ENCODE data around the gene ZNF611.
"Not testable (repeated sequence)": the region's sequence is repeated elsewhere in the genome, so short reads cannot be mapped to it uniquely, and the experiment has no call there.

The ZNF611 gene

DNA sequence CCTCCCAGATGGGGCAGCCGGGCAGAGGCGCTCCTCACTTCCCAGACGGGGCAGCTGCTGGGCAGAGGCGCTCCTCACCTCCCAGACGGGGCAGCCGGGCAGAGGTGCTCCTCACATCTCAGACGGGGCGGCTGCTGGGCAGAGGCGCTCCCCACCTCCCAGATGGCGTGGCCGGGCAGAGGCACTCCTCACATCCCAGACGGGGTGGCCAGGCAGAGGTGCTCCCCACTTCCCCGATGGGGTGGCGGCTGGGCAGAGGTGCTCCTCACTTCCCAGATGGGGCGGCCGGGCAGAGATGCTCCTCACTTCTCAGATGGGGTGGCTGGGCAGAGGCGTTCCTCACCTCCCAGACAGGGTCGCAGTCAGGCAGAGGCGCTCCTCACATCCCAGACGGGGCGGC, 14.3 kb downstream of the ZNF611 start:
- DNase-seq (ENCODE audit: low read depth in 1 of 2, low spot score in 1 of 2) = not testable (repeated sequence)

DNA sequence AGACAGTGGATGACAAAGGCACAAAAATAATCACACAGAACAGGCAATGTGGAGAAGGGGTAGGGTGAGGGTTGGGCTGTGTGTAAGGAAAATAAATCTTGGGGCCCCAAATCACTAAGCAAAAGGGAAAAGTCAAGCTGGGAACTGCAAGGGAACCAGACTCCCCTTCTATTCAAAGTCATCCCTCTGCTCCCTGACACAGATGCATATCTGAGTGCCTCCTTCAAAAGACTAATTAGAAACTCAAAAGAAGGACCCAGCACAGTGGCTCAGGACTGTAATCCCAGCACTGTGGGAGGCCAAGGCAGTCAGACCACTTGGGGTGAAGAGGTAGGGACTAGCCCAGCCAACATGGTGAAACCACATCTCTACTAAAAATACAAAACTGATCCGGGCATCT, 18.3 kb downstream of the ZNF611 start:
- DNase-seq (ENCODE audit: low read depth in 1 of 2, low spot score in 1 of 2) = no peak

DNA sequence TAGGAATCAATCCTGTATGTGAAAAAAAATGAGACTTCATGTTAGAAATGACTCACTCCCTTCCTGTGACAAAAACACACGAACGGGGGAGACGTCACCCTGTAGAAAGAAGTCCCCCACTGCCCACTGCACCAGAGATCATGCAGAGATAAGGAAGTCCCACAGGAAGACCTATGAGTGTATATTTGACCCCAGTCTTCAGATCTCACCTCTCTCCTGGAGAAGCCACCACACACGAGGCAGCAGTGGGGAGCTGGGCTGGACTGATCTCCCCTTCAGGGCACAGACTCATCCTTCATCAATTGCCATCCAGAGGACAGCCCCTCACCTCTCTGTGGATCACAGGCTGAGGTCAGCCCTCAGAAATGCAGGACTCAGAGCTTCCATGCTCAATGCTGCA, 18.9 kb downstream of the ZNF611 start:
- DNase-seq (ENCODE audit: low read depth in 1 of 2, low spot score in 1 of 2) = not testable (repeated sequence)

DNA sequence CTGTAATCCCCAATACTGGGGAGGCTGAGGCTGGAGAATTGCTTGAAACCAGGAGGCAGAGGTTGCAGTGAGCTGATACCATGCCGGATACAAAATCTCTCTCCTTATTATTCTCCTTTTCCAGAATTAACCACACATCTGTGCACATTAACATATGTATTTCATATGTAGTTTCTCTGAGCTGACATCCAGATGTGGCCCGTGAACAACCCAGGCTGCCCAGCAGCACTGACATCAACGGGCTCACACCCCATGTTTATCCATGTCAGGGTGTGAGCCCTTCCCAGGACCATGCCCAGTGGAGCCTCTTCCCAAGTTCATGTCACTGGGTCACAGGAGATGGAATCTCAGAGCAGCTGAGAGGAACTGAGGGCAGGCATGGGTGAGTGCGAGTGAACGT, 19.5 kb downstream of the ZNF611 start:
- DNase-seq (ENCODE audit: low read depth in 1 of 2, low spot score in 1 of 2) = not testable (repeated sequence)

DNA sequence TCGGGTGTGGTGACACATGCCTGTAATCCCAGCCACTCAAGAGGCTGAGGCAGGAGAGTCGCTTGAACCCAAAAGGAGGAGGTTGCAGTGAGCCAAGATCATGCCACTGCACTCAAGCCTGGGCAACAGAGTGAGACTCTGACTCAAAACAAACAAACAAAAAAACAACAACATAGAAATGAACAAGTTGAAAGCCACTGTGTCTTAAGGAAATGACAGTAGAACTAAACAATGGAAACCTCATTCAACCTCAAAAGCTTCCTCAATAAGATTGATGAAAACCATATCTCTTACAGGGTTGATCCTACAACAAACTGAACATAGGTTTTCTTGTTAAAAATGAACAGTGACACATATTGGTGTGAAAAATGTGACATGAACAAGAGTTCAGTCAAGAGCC, 21.8 kb downstream of the ZNF611 start:
- DNase-seq (ENCODE audit: low read depth in 1 of 2, low spot score in 1 of 2) = not testable (repeated sequence)

DNA sequence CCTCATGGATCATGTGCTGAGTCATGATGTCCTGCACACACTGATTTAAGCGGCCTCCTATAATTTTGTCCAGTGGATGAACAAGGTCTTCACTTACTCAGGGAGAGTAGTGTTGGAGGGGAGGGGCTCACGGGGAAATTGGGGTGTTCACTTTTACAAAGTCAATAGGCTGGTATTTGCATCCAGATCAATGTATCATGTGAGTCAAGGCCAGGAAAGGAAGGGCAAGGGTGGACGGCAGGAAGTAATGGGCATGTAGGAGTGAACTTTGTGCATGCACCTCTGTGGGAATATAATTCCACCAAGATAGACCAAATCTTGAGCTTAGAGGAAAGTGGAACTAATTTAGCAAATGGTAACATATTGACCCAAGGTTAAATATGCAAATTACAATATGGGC, 23.2 kb downstream of the ZNF611 start:
- DNase-seq (ENCODE audit: low read depth in 1 of 2, low spot score in 1 of 2) = not testable (repeated sequence)

DNA sequence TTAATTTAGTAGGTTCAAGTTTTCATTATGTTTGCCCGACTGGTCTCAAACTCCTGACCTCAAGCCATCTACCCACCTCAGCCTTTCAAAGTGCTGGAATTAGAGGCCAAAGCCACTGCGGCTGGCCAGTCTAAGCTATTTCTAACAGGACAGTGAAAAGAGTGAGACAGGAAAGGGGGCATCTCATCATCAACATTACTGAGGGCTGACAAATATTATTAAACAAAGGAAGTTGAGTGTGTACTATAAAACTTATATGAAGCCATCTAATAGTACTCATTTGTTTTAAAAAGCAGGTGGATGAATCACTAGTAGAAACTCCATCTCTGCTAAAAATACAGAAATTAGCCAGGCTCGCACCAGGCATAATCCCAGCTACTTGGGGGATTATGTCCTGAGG, 24.3 kb downstream of the ZNF611 start:
- no peak for DNase-seq (ENCODE audit: low read depth in 1 of 2, low spot score in 1 of 2)

DNA sequence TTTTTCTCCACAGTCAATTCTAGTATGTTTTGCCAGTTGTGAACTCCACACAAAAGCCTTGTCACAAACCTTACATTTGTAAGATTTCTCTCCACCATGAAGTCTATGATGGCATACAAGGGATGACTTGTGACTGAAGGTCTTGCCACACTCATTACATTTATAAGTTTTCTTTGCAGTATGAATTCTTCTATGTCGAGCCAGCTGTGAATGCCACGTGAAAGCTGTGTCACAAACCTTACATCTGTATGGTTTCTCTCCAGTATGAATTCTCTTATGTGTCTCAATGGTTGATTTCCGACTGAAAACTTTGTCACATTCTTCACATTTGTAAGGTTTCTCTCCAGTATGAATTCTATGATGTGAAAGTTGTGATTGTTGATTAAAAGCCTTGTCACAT, 29.2 kb downstream of the ZNF611 start:
- not testable (repeated sequence) for DNase-seq (ENCODE audit: low read depth in 1 of 2, low spot score in 1 of 2)

DNA sequence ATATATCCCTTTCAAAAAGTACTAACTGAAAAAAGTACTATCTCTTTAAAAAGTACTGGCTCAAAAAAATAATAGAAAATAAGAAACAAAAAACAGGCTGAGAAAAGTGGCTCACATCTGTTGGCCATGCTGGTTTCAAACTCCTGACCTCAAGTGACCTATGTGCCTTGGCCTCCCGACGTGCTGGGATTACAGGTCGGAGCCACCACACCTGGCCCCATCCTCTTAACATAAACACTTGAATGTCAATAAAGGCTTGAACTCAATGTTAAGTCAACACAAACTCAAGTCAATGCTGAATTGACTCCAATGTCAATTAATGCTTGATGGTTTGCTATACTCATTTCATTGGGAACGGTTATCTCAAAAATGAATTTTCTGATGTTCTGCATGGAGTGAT, 30.9 kb downstream of the ZNF611 start:
- DNase-seq (ENCODE audit: low read depth in 1 of 2, low spot score in 1 of 2) = no peak

DNA sequence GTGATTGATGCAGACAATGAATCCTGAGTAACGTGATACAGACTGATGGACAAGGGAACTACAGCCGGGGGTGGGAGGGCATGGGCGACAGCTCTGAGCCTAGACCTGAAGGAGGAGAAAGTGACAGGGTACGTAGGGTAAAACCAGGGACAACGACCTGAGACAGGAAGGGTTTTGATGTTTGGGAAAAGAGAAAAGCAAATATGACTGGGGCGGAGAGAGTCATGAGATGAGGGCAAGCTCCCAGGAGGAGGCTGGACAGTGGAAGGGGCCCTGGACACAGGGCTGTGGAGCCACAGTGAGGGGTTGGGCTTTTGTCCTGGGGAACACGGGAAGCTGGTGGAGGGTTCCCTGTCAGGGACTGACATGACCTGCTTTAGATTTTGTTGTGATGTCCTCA, 34.2 kb downstream of the ZNF611 start:
- no peak for DNase-seq (ENCODE audit: low read depth in 1 of 2, low spot score in 1 of 2)

DNA sequence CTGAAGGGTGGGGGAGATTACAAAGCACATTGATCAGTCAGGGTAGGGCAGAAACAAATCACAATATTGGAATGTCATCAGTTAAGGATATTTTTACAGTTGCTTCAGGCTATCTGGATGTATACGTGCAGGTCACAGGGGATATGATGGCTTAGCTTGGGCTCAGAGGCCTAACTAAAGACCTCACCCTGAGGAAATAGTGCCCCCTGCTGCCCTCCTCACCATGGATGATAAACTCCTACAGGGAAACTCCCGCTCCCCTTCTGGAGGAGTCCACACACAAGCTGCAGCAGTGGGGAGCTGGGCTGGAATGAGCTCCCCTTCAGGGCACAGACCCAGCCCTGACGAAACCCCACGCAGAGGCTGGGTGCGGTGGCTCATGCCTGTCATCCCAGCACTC, 35.3 kb downstream of the ZNF611 start:
- DNase-seq (ENCODE audit: low read depth in 1 of 2, low spot score in 1 of 2) = not testable (repeated sequence)

DNA sequence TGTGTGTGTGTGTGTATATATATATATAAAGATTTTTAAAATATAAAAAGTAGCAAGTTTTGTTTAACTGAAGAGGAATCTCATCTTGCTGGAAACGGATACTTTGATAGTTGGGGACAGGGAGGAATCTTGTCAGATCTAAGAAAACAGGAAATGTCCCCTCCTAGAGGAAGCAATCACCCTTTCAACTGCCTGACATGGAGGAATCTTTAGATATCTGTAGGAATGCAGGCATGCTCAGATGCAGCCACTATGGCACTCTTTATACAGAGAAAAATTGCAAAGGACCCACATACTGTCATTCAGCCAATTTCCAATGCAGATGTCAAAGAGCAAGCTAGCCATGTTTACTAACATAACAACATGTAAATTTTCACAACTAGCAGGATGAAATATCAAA, 38.8 kb downstream of the ZNF611 start:
- no peak for DNase-seq (ENCODE audit: low read depth in 1 of 2, low spot score in 1 of 2)

DNA sequence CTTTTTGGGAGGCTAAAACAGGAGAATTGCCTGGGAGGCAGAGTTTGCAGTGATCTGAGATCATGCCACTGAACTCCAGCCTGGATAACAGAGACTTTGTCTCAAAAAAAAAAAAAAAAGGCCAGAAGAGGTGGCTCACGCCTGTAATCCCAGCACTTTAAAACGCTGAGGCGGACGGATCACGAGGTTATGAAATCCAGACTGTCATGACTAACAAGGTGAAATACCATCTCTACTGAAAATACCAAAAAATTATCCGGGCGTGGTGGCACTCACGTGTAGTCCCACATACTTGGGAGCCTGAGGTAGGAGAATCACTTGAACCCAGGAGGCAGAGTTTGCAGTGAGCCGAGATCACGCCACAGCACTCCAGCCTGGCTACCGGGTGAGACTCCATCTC, 39.9 kb downstream of the ZNF611 start:
- no peak for DNase-seq (ENCODE audit: low read depth in 1 of 2, low spot score in 1 of 2)

DNA sequence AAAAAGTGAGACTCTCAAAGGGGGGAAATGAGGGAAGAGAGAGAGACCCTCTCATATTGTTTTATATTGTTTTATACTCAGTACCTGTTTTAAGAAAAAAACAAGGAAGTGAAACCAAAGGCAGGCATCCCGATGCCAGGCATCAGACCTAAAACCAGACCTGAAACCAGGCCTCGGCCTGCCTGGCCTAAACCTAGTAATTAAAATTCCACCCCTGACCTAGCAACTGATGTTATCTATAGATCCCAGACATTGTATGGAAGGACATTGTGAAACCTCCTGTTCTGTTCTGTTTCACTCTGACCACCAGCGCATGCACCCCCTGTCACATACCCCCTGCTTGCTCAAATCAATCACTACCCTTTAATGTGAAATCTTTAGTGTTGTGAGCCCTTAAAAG, 40.6 kb downstream of the ZNF611 start:
- not testable (repeated sequence) for DNase-seq (ENCODE audit: low read depth in 1 of 2, low spot score in 1 of 2)

DNA sequence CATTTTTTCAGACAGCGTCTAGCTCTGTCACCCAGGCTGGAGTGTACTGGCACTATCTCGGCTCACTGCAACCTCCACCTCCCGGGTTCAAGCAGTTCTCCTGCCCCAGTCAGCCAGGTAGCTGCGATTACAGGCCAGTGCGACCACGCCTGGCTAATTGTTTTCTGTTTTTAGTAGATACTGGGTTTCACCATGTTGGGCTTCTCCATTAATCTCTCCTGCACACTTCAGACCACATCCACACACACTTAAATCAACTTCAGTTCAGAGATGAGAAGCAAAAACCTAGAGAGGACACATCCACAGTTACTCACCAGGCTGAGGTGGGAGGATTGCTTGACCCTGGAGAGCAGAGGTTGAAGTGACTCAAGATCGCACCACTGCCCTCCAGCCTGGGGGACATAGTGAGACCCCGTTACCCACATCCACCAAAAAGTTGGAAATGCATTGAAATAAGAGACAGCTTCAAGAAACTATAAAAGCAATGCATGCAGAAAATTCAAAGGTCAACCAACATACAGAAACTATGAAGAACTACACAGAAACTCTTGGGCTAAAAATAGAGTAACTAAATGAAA, 42.3 kb downstream of the ZNF611 start:
- DNase-seq (ENCODE audit: low read depth in 1 of 2, low spot score in 1 of 2) = no peak

DNA sequence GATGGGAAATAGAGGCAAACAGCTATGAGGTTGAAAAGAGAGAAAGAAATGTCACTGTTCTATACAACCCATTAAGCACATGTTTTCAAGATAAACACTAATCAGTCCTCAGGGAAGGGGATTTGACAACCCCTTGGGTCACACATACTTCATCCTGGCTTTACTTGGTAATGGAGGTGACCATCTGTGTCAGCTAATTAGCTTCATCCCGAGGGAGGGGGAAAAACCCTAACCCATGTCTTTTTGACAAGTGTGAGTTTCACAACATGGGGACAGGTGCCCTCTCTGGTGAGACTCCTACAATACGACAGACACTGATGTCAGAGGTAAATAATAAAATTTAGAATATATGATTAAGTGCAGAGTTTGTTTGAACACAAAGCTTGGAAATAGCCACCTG, 43.1 kb downstream of the ZNF611 start:
- no peak for DNase-seq (ENCODE audit: low read depth in 1 of 2, low spot score in 1 of 2)

DNA sequence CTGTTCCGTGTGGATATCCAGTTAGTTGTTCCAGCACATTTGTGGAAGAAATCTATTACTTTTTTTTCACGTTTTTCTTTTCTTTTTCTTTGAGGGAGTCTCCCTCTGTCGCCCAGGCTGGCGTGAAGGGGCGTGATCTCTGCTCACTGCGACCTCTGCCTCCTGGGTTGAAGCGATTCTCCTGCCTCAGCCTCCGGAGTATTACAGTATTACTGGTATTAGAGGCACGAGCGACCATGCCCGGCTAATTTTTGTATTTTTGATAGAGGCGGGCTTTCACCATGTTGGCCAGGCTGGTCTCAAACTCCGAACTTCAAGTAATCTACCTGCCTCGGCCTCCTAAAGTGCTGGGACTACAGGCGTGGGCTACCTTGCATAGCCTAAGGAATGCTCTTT, 43.6 kb downstream of the ZNF611 start:
- no peak for DNase-seq (ENCODE audit: low read depth in 1 of 2, low spot score in 1 of 2)

DNA sequence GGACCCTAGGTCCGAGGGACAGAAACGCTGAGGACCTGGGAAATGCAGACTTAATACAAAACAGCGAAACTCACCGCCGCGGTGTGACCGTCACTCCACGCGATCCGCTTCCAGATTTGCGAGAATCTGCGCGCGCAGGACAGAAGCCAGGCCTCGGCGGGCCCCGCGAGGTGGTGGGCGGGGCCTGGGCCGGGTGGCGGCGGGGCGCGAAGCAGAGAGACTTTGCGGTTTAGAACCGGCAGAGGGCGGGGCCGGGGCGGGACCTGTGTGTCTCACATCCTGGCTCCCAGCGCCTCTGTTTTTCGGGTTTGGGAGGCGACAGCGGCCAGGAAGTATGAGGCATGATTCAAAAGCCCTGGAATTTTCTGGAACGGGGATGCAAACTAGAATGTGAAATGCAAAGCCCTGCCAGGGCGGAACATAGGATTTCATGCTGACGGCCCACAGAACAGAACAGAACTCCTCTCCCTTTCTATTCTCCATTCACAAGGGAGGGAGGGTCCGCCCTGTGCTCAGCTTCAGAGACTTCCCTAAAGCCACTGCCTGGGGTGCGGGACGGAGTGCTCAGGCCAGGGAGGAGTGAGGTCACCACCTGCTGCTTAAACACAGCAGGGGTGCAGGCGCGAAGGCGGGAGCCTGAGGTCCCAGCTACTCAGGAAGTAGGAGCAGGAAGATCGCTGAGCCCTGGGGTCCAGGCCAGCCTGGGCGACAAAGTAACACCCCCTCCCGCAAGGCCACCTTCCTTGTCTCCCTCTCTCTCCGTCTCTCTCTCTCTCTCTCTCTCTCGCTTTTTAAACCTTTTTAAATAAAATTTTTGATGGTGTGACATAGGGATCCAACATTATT, 44.3 kb downstream of the ZNF611 start:
- DNase-seq (ENCODE audit: low read depth in 1 of 2, low spot score in 1 of 2) = peak; percentile 80 to 86

DNA sequence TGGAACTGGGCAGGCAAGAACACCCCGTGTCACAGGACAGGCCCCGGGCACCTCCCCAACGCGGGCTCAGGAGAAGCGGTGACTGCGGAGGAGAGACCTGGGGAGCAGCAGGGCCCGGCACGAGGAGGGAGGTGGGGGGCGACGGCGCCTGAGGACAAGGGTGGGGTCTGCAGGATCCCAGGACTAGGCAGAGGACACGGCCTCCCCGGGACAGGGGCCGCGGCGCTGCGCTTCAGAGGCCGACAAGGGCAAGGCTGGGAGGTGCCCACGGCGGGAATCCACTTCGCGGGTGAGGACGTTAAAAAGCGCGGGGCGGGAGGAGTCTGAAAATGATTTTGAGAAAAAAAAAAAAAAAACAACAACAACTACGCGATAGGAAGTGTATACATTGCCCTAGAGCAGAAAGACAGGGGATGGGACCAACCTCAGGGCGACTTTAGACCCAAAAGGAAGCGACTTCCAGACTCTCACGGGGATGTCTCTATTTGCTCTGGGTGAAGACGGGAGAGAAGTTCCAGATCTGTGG, 44.9 kb downstream of the ZNF611 start:
- peak; percentile 5 to 19 for DNase-seq (ENCODE audit: low read depth in 1 of 2, low spot score in 1 of 2)

DNA sequence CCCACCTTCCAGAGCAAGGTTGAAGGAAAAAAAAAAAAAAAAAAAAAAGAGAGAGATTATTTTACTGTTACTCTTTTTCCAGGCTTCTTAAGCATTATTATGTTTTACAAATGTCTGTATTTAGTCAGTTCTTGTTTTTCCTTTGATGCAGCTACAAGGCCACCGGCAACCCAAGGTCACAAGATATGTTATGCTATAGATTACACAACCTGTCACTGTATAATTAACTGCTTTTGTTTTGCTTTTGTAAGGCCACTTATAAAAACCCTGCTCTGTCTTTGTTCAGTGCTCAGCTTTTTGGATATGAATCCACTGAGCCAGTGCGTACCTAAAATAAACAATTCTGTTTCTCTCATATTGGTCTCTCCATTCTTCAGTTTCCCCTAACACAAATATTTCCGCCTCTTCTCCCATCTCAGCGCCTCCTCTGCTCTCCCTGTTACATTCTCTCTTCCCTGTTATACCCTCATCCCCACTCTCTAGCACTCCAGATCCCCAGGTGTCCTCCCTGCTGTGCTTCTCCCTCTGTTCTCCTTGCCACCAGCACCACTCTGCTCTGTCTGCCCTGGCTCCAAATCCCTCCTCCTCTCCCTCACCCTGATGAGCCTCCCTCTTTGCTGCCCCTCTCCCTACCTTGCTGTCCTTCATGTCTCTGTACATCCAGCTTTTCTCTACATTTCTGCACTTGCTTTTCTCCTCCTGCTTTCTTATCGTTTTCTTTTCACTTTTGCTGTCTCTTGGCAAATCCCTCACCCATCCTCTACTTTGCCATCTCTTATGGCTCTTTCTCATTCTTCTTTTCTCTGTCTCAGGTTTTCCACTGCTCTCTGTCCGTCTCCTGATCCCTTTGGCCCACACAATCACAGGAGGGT, 45.7 kb downstream of the ZNF611 start:
- not testable (repeated sequence) for DNase-seq (ENCODE audit: low read depth in 1 of 2, low spot score in 1 of 2)

DNA sequence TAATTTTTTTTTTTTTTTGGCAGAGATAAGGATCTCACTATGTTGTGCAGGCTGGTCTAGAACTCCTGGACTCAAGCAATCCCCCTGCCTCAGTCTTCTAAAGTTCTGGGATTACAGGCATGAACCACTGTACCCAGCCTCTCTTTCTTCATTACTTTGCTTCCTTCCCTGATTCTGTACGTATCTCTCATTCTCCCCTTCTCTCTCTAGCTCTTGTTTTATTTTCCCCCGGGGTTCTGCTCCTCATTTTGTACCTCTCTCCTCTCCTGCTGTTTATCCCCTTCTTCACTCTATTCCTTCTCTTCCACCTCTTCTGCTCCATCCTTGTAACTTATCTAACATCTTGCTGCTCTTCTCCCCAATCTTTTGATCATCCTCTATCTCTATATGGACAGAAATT, 46.5 kb downstream of the ZNF611 start:
- DNase-seq (ENCODE audit: low read depth in 1 of 2, low spot score in 1 of 2) = no peak

DNA sequence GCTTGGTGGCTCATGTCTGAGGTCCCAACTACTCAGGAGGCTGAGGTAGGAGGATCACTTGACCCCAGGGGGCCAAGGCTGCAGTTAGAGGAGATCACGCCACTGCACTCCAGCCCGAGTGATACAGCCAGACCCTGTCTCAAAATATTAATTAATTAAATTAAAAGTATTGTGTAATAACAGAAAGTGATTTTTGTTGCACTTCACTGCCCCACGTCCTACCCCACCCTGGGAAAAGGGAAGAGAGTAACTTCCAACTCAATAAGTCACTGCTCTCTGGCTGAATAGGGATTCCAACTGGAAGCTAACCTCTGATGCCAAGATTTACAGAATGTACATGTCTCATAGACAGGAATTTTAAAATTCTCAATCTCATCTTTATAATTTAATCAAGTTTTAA, 47.2 kb downstream of the ZNF611 start:
- DNase-seq (ENCODE audit: low read depth in 1 of 2, low spot score in 1 of 2) = no peak

All from stimulated activated CD4-positive, alpha-beta T cell treated with anti-CD3 and anti-CD28 coated beads, Interleukin-15, amount 100 ng/mL, for 1 hour (primary cell).